HepG2 (cell line): ENCODE results near the gene F8. TPM values are rescaled to one million over a fixed set of nuclear protein-coding genes. Genes with fewer than 3 reads are reported as not detected.

Source experiments
- BORCS8-MEF2B ChIP-seq: sonication (generic); formaldehyde crosslinking; IDR thresholded peaks from 2 replicates; pipeline ENCODE4 v1.8.0; 2022; ENCODE audit warnings: mild to moderate bottlenecking, missing genetic modification reagents
- FOXK2 ChIP-seq: fragments of 450-650 bp; IDR thresholded peaks from 2 replicates; pipeline ENCODE4 v1.6.1; 2016
- ZC3H13 ChIP-seq: sonication (generic); formaldehyde crosslinking; IDR thresholded peaks from 2 replicates; pipeline ENCODE4 v1.8.1; 2023; ENCODE audit warnings: mild to moderate bottlenecking, missing genetic modification reagents, moderate library complexity
- ZNF513 ChIP-seq: sonication (generic); formaldehyde crosslinking; conservative IDR thresholded peaks from 2 replicates; pipeline ENCODE4 v1.5.0; 2020; ENCODE audit warnings: missing genetic modification reagents
- ZNF674 ChIP-seq: sonication (generic); formaldehyde crosslinking; IDR thresholded peaks from 2 replicates; pipeline ENCODE4 v1.5.0; 2020; ENCODE audit warnings: low read depth, mild to moderate bottlenecking, missing genetic modification reagents
- ZNF746 ChIP-seq: sonication (generic); formaldehyde crosslinking; IDR thresholded peaks from 2 replicates; pipeline ENCODE4 v1.8.0; 2022; ENCODE audit warnings: mild to moderate bottlenecking, missing genetic modification reagents
- ZXDC ChIP-seq: sonication (generic); formaldehyde crosslinking; IDR thresholded peaks from 2 replicates; pipeline ENCODE4 v1.5.0; 2020; ENCODE audit warnings: mild to moderate bottlenecking, missing genetic modification reagents
- polyA plus RNA-seq, 8 experiments: library from polyadenylated mRNA; depleted of rRNA in 3 of 8; stranded (reverse) in 7 of 8; unstranded in 1 of 8; fragments of >200 nt; fragmentation: Illumina TruSeq in 4 of 8; extraction: Trizol in 4 of 8; gene quantifications; 2 replicates each; pipeline versions ENCODE4 v1.2.1 to v1.2.3, GENCODE V29; 2011 to 2016; ENCODE audit warnings: low read depth in 4 of 8, missing spikeins in 1 of 8, mixed read lengths in 1 of 8; ENCODE audit not compliant: insufficient read depth in 1 of 8
- total RNA-seq, 5 experiments: library from RNA; depleted of rRNA; stranded (reverse); fragments of >200 nt; fragmentation: Illumina TruSeq; extraction: Trizol; gene quantifications; 2 replicates each; pipeline ENCODE4 v1.2.3, GENCODE V29; 2016; ENCODE audit warnings: low read depth in 1 of 5
- TF ChIP-seq, protein P1 (sequence below): sonication (generic); formaldehyde crosslinking; IDR thresholded peaks from 2 replicates; pipeline ENCODE4 v1.4.0; 2020; ENCODE audit warnings: missing genetic modification reagents, borderline replicate concordance

Gene F8
- total and polyA plus RNA-seq, 2 of the 13 experiments (the other 11 are each of a cell fraction or from before 2014, with no cell fraction given), result 0.29 to 0.61 TPM

GRCh38 chrX:155026727-155027508 is 4.4 kb upstream of the F8 start, which contains the start of gene FUNDC2 (continued):
- TF ChIP-seq ZXDC (CRISPR knock-in tag), result 0 out of 2 replicates have a peak, but pooled peaks have one; percentile 63
- peak; percentile 88; the same call in 1 of the 2 replicates for TF ChIP-seq ZNF746 (CRISPR knock-in tag)
- peak; percentile 67 for TF ChIP-seq FOXK2
- TF ChIP-seq BORCS8-MEF2B (CRISPR knock-in tag), result 0 out of 2 replicates have a peak, but pooled peaks have one; percentile 28
- TF ChIP-seq ZNF674 (CRISPR knock-in tag), result no peak
- TF ChIP-seq, protein P1, sequence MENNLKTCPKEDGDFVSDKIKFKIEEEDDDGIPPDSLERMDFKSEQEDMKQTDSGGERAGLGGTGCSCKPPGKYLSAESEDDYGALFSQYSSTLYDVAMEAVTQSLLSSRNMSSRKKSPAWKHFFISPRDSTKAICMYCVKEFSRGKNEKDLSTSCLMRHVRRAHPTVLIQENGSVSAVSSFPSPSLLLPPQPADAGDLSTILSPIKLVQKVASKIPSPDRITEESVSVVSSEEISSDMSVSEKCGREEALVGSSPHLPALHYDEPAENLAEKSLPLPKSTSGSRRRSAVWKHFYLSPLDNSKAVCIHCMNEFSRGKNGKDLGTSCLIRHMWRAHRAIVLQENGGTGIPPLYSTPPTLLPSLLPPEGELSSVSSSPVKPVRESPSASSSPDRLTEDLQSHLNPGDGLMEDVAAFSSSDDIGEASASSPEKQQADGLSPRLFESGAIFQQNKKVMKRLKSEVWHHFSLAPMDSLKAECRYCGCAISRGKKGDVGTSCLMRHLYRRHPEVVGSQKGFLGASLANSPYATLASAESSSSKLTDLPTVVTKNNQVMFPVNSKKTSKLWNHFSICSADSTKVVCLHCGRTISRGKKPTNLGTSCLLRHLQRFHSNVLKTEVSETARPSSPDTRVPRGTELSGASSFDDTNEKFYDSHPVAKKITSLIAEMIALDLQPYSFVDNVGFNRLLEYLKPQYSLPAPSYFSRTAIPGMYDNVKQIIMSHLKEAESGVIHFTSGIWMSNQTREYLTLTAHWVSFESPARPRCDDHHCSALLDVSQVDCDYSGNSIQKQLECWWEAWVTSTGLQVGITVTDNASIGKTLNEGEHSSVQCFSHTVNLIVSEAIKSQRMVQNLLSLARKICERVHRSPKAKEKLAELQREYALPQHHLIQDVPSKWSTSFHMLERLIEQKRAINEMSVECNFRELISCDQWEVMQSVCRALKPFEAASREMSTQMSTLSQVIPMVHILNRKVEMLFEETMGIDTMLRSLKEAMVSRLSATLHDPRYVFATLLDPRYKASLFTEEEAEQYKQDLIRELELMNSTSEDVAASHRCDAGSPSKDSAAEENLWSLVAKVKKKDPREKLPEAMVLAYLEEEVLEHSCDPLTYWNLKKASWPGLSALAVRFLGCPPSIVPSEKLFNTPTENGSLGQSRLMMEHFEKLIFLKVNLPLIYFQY, result 0 out of 2 replicates have a peak, but pooled peaks have one; percentile 36
- no peak for TF ChIP-seq ZNF513 (CRISPR knock-in tag)
- TF ChIP-seq ZC3H13 (CRISPR knock-in tag), result no peak
